GM12878 (cell line): ENCODE measurements around the gene GNAT1. TPM values are rescaled to one million over a fixed set of nuclear protein-coding genes. Genes with fewer than 3 reads are reported as not detected.
A peak's percentile ranks its signal among the peaks of the same experiment; 100 is the strongest.

ENCODE experiments used
- ATAC-seq: fragments of 200-7000 bp; cut with Tn5 transposase; 3 replicates; pipeline ENCODE4 v1.9.1; 2020; ENCODE audit warnings: mild to moderate bottlenecking, moderate library complexity
- BruUV-seq: library from RNA; stranded (reverse); fragments of 400-500 nt; replicated peaks from 2 replicates; lab custom pipeline; 2021; lab: Mats Ljungman, UMichigan
- CTCF ChIA-PET: fragments of 300-600 bp; sonication (Branson Sonifier 250); formaldehyde crosslinking; extraction: SDS; loops from one replicate; lab custom pipeline; 2021; ENCODE audit warnings: inconsistent platforms; lab: Yijun Ruan, JAX
- POLR2A ChIA-PET: fragments of 350-600 bp; formaldehyde crosslinking; extraction: SDS; loops from one replicate; lab custom pipeline; 2021; ENCODE audit warnings: inconsistent platforms; lab: Charles Lee
- RAD21 ChIA-PET: fragments of 300-600 bp; sonication (Branson Sonifier 250); formaldehyde crosslinking; loops from one replicate; lab custom pipeline; 2023; ENCODE audit warnings: antibody characterized with exemption; ENCODE audit not compliant: unreplicated experiment; lab: Charles Lee
- SMC1A ChIA-PET: fragments of 300-600 bp; sonication (Branson Sonifier 250); formaldehyde crosslinking; loops from one replicate; lab custom pipeline; 2023; ENCODE audit not compliant: unreplicated experiment, uncharacterized antibody; lab: Charles Lee
- DNase-seq: peaks from one replicate; pipeline ENCODE4 v3.0.0-alpha.2; 2011; ENCODE audit warnings: low read depth, low spot score
- FAIRE-seq: peaks from 3 replicates; lab custom pipeline; 2011; peaks lifted over from hg19 to GRCh38; lab: Jason Lieb, UNC
- H2AFZ ChIP-seq: 2 replicates; pipeline ENCODE4 v1.6.0; 2011; ENCODE audit warnings: low read depth, low read length, control low read depth; ENCODE audit not compliant: control insufficient read depth
- H3K27ac ChIP-seq: 2 replicates; pipeline ENCODE4 v1.5.1; 2011; ENCODE audit warnings: control low read depth; ENCODE audit not compliant: control insufficient read depth, insufficient read depth
- H3K27me3 ChIP-seq, 2 experiments: replicated peaks in 1 of 2; 2 replicates each; pipeline versions ENCODE4 v1.6.0 to v1.6.1; 2011; ENCODE audit warnings: low read length in 1 of 2; ENCODE audit not compliant: control insufficient read depth in 2 of 2, insufficient read depth in 2 of 2
- H3K36me3 ChIP-seq, 2 experiments: 2 replicates each; pipeline ENCODE4 v1.5.1; 2011; ENCODE audit warnings: low read length in 1 of 2; ENCODE audit not compliant: control insufficient read depth in 2 of 2, insufficient read depth in 2 of 2
- H3K4me1 ChIP-seq: 2 replicates; pipeline ENCODE4 v1.6.1; 2011; ENCODE audit warnings: mild to moderate bottlenecking, low read length, moderate library complexity, mixed read lengths; ENCODE audit not compliant: control insufficient read depth, insufficient read depth
- H3K4me2 ChIP-seq: 2 replicates; pipeline ENCODE4 v1.6.0; 2011; ENCODE audit warnings: control low read depth; ENCODE audit not compliant: control insufficient read depth, insufficient read depth
- H3K4me3 ChIP-seq: fragments of 200-600 bp; sonication (generic); 2 replicates; pipeline ENCODE4 v1.5.1; 2016
- H3K79me2 ChIP-seq: 2 replicates; pipeline ENCODE4 v1.6.0; 2011; ENCODE audit warnings: low read length; ENCODE audit not compliant: control insufficient read depth, insufficient read depth
- H3K9ac ChIP-seq: 2 replicates; pipeline ENCODE4 v1.8.0; 2011; ENCODE audit warnings: low read length, control low read depth, mixed read lengths; ENCODE audit not compliant: control insufficient read depth, insufficient read depth
- H3K9me3 ChIP-seq: replicated peaks from 3 replicates; pipeline ENCODE4 v1.5.1; 2011; ENCODE audit warnings: mild to moderate bottlenecking, low read length; ENCODE audit not compliant: control insufficient read depth, insufficient read depth
- H4K20me1 ChIP-seq: 2 replicates; pipeline ENCODE4 v1.6.0; 2011; ENCODE audit not compliant: control insufficient read depth, insufficient read depth
- POLR2AphosphoS2 ChIP-seq: IDR thresholded peaks from 2 replicates; pipeline ENCODE4 v1.6.1; 2011; ENCODE audit warnings: low read depth, mild to moderate bottlenecking, low read length, improper control_type of control experiment, moderate library complexity
- POLR2AphosphoS5 ChIP-seq: IDR thresholded peaks from 2 replicates; pipeline ENCODE4 v1.6.1; 2011; ENCODE audit warnings: mild to moderate bottlenecking, low read length, inconsistent platforms
- RAD51 ChIP-seq: fragments of 450-650 bp; IDR thresholded peaks from 2 replicates; pipeline ENCODE4 v1.6.1; 2016; ENCODE audit warnings: moderate library complexity, mild to moderate bottlenecking, inconsistent platforms
- STAT3 ChIP-seq: IDR thresholded peaks from 2 replicates; pipeline ENCODE4 v1.6.1; 2011; ENCODE audit warnings: low read depth, low read length, improper control_type of control experiment
- USF1 ChIP-seq: IDR thresholded peaks from 2 replicates; pipeline ENCODE4 v1.6.1; 2011; ENCODE audit warnings: borderline replicate concordance, low read depth, mild to moderate bottlenecking, moderate library complexity, mixed read lengths, low read length; ENCODE audit not compliant: insufficient read depth; ENCODE audit errors: extremely low read length
- ZSCAN29 ChIP-seq: fragments of 450-650 bp; IDR thresholded peaks from 2 replicates; pipeline ENCODE4 v1.6.1; 2017; ENCODE audit warnings: mild to moderate bottlenecking, moderate library complexity
- WGBS: methylation state at CpG from one replicate; pipeline ENCODE4 v1.1.6; 2016; ENCODE audit warnings: low lambda C conversion rate; ENCODE audit not compliant: insufficient replicate concordance, insufficient coverage; ENCODE audit errors: missing lambda C conversion rate; 5-methylcytosine and 5-hydroxymethylcytosine counted together
- in situ Hi-C: fragments of 300-500 bp; cut with MboI; formaldehyde crosslinking; loops from 9 replicates; pipeline ENCODE4 v1.14.3; 2018; ENCODE audit warnings: mixed read lengths
- intact Hi-C: fragments of 100-400 bp; cut with micrococcal nuclease; formaldehyde crosslinking; loops from one replicate; pipeline ENCODE4 v1.14.2; 2022; ENCODE audit not compliant: unreplicated experiment
- polyA plus RNA-seq, 11 experiments: library from polyadenylated mRNA; depleted of rRNA in 4 of 11; unstranded in 6 of 11; stranded (reverse) in 5 of 11; fragments of >200 nt; fragmentation: Nextera tagmentation in 4 of 11; fragmentation: Illumina TruSeq in 1 of 11; extraction: Ambion mirVana in 4 of 11; extraction: Trizol in 1 of 11; gene quantifications; 1 replicate in 1 of 11; 2 replicates in 10 of 11; pipeline versions ENCODE4 v1.2.1 to v1.2.3, GENCODE V29; 2011 to 2016; ENCODE audit warnings: inconsistent platforms in 2 of 11, missing spikeins in 2 of 11, low read depth in 1 of 11
- total RNA-seq, 4 experiments: library from RNA; depleted of rRNA in 3 of 4; stranded (reverse); fragments of >200 nt in 3 of 4; fragmentation: Illumina TruSeq in 1 of 4; extraction: Trizol in 1 of 4; gene quantifications; 2 replicates each; pipeline versions ENCODE4 v1.2.1 to v1.2.3, GENCODE V29; 2013 to 2021

The GNAT1 gene
- total and polyA plus RNA-seq, 10 of the 15 experiments (the other 5 are each of a cell fraction or from before 2014, with no cell fraction given): not detected

- intact Hi-C loops (no loop called here), in situ Hi-C loops (no loop called here)
- Histone ChIP-seq H3K27ac (peak overlapping the region; percentile 82), H3K4me1 (peaks cover 50% of the 10 kb centered on the region), H3K79me2 (peaks cover 89% of the 10 kb centered on the region), H3K4me3 (peak overlapping the region; percentile 64), H3K27me3 (no peaks in the 10 kb centered on the region), H3K4me2 (peak overlapping the region; percentile 90), H3K36me3 (peaks cover 1 to 4% of the 10 kb centered on the region in 2 experiments; a peak in 3 of 4 replicates), H2AFZ (no peak overlapping the region), H4K20me1 (peaks cover 12% of the 10 kb centered on the region), H3K9me3 (no peaks in the 10 kb centered on the region), H3K9ac (peak overlapping the region; percentile 24)
- ChIA-PET CTCF (interaction anchor here (1.1 to 3.6 kb wide), 3 partner anchors 14 to 15 kb away, joined by 3 to 42 read pairs (median 5); no protein-coding TSS in a partner anchor), SMC1A (interaction anchor here (0.5 to 3.2 kb wide), 3 partner anchors 13 to 1448 kb away, joined by 3 to 15 read pairs (median 3); no protein-coding TSS in a partner anchor), POLR2A (interaction anchor here (1.4 to 2.3 kb wide), 3 partner anchors 8 to 14 kb away, joined by 5 to 9 read pairs (median 5); no protein-coding TSS in a partner anchor), RAD21 (interaction anchor here (0.6 to 5.1 kb wide), 4 partner anchors 15 to 47 kb away, joined by 3 to 36 read pairs (median 6); no protein-coding TSS in a partner anchor)
- no peak for ATAC-seq
- DNase-seq: no peak
- no TSS peak for BruUV-seq
- TF ChIP-seq USF1: peak; percentile 3
- TF ChIP-seq POLR2AphosphoS2: no peak
- TF ChIP-seq RAD51: no peak
- no peak for TF ChIP-seq STAT3
- no peak for TF ChIP-seq ZSCAN29
- no peak for TF ChIP-seq POLR2AphosphoS5
- 31% methylated on average over 7 of the region's 7 CpGs for WGBS
- no peak for FAIRE-seq
These were observed 50.4 kb downstream of the GNAT1 start for GRCh38 chr3:50241713-50242380.
